CD1c-positive myeloid dendritic cell (primary cell): ENCODE data around the gene CYTH4.
A peak's percentile ranks its signal among the peaks of the same experiment; 100 is the strongest.

Experiments used
- DNase-seq: peaks from one replicate; pipeline ENCODE4 v3.0.0-alpha.2; 2016; ENCODE audit errors: extremely low spot score

The CYTH4 gene

GRCh38 chr22:37345863-37346504 lies 63.7 kb downstream of the CYTH4 start:
- no peak for DNase-seq

GRCh38 chr22:37346505-37346895 lies 64.2 kb downstream of the CYTH4 start:
- no peak for DNase-seq

- no peak for DNase-seq
Observed at GRCh38 chr22:37349043-37349814, 66.9 kb downstream of the CYTH4 start.

GRCh38 chr22:37351232-37351631 lies 68.9 kb downstream of the CYTH4 start:
- no peak for DNase-seq

- no peak for DNase-seq
Observed at GRCh38 chr22:37352481-37352880, 70.2 kb downstream of the CYTH4 start.

GRCh38 chr22:37353839-37354238 lies 71.5 kb downstream of the CYTH4 start:
- no peak for DNase-seq

GRCh38 chr22:37354261-37354660 lies 72.0 kb downstream of the CYTH4 start:
- no peak for DNase-seq

GRCh38 chr22:37354670-37355069 lies 72.4 kb downstream of the CYTH4 start:
- DNase-seq: no peak

- no peak for DNase-seq
Observed at GRCh38 chr22:37355174-37355573, 72.9 kb downstream of the CYTH4 start.

GRCh38 chr22:37356922-37357321 lies 74.6 kb downstream of the CYTH4 start:
- no peak for DNase-seq

GRCh38 chr22:37357446-37358075 lies 75.3 kb downstream of the CYTH4 start:
- peak; percentile 13 for DNase-seq

- DNase-seq: no peak
Observed at GRCh38 chr22:37358386-37358785, 76.1 kb downstream of the CYTH4 start.

- DNase-seq: no peak
Observed at GRCh38 chr22:37358917-37359316, 76.6 kb downstream of the CYTH4 start.

GRCh38 chr22:37362621-37363020 lies 80.3 kb downstream of the CYTH4 start:
- no peak for DNase-seq

GRCh38 chr22:37363261-37363992 lies 81.1 kb downstream of the CYTH4 start:
- no peak for DNase-seq
